Lower leg skin (tissue), 3 donors: ENCODE measurements around the gene MTHFSD.

Experiments used
- CTCF ChIP-seq, 3 donors: fragments of 450-650 bp; IDR thresholded peaks; one replicate each; pipeline ENCODE4 v1.5.1; 2016; ENCODE audit warnings: antibody characterized with exemption in 3 of 3, mild to moderate bottlenecking in 3 of 3, moderate library complexity in 2 of 3
- POLR2A ChIP-seq, 2 donors: fragments of 450-650 bp; IDR thresholded peaks; one replicate each; pipeline ENCODE4 v1.6.1; 2016 to 2017; ENCODE audit warnings: antibody characterized with exemption in 2 of 2, mild to moderate bottlenecking in 1 of 2, moderate library complexity in 1 of 2

- TF ChIP-seq CTCF (IDR thresholded peaks at IDR 0.05): no peak
- TF ChIP-seq POLR2A (IDR thresholded peaks at IDR 0.05): no peak
Measured at GRCh38 chr16:86549893-86550190, 5.2 kb downstream of the MTHFSD start.
